ENCODE data around the gene RPGRIP1.

- TF ChIP-seq EZH2 (IDR thresholded peaks at IDR 0.05), result no peak
- TF ChIP-seq POLR2AphosphoS5 (IDR thresholded peaks at IDR 0.05; ENCODE audit: borderline replicate concordance, low read depth, low read length), result no peak
- TF ChIP-seq FOXP2 (optimal IDR thresholded peaks at IDR 0.05; ENCODE audit: control extremely low read depth, extremely low read length, insufficient read depth), result no peak
Observed at GRCh38 chr14:21307637-21308036, 27.8 kb downstream of the RPGRIP1 start.

All from SK-N-MC (cell line).